BJ (cell line): Measurements from ENCODE around the gene COL6A1. TPM values are rescaled to one million over a fixed set of nuclear protein-coding genes. Genes with fewer than 3 reads are reported as not detected.

Experiments used
- CTCF ChIA-PET: fragments of 350-600 bp; formaldehyde crosslinking; extraction: SDS; loops from one replicate; lab custom pipeline; 2021; ENCODE audit warnings: antibody characterized with exemption, inconsistent platforms; lab: Yijun Ruan, JAX
- POLR2A ChIA-PET: fragments of 300-600 bp; sonication (Branson Sonifier 250); formaldehyde crosslinking; extraction: SDS; loops from one replicate; lab custom pipeline; 2021; ENCODE audit warnings: antibody characterized with exemption; lab: Charles Lee
- DNase-seq: peaks from one replicate; pipeline ENCODE4 v3.0.0-alpha.2; 2011; ENCODE audit warnings: low read depth
- H3K27me3 ChIP-seq: 2 replicates; pipeline ENCODE4 v1.6.0; 2011; ENCODE audit warnings: low read length; ENCODE audit not compliant: control insufficient read depth, insufficient read depth
- H3K36me3 ChIP-seq: 2 replicates; pipeline ENCODE4 v1.5.1; 2011; ENCODE audit warnings: low read length; ENCODE audit not compliant: control insufficient read depth, insufficient read depth
- H3K4me3 ChIP-seq: 2 replicates; pipeline ENCODE4 v1.5.1; 2011; ENCODE audit warnings: low read depth, mild to moderate bottlenecking, control low read depth, low read length
- polyA plus RNA-seq: library from polyadenylated mRNA; depleted of rRNA; stranded (reverse); fragments of >200 nt; gene quantifications from 2 replicates; pipeline ENCODE4 v1.2.3, GENCODE V29; 2011
- TF ChIP-seq, protein P1 (sequence below): IDR thresholded peaks from 2 replicates; pipeline ENCODE4 v1.5.1; 2011; ENCODE audit warnings: low read depth, mild to moderate bottlenecking, control low read depth, inconsistent platforms, low read length, moderate library complexity; ENCODE audit not compliant: insufficient read depth

Gene COL6A1
- polyA plus RNA-seq, 1 experiment = 672 TPM

DNA sequence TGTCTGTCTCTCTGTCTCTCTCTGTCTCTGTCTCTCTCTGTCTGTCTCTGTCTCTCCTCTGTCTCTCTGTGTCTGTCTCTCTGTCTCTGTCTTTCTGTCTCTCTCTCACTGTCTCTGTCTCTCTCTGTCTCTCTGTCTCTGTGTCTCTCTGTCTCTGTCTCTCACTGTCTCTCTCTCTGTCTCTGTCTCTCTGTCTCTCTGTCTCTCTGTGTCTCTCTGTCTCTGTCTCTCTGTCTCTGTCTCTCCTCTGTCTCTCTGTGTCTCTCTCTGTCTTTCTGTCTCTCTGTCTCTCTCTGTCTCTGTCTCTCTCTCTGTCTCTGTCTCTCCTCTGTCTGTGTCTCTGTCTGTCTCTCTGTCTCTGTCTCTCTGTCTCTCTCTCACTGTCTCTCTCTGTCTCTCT is 873 bp upstream of the COL6A1 start:
- TF ChIP-seq, protein P1, sequence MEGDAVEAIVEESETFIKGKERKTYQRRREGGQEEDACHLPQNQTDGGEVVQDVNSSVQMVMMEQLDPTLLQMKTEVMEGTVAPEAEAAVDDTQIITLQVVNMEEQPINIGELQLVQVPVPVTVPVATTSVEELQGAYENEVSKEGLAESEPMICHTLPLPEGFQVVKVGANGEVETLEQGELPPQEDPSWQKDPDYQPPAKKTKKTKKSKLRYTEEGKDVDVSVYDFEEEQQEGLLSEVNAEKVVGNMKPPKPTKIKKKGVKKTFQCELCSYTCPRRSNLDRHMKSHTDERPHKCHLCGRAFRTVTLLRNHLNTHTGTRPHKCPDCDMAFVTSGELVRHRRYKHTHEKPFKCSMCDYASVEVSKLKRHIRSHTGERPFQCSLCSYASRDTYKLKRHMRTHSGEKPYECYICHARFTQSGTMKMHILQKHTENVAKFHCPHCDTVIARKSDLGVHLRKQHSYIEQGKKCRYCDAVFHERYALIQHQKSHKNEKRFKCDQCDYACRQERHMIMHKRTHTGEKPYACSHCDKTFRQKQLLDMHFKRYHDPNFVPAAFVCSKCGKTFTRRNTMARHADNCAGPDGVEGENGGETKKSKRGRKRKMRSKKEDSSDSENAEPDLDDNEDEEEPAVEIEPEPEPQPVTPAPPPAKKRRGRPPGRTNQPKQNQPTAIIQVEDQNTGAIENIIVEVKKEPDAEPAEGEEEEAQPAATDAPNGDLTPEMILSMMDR = no peak
- Histone ChIP-seq H3K4me3 (peak overlapping the region; percentile 42; the same call in 1 of the 2 replicates), H3K36me3 (peaks cover 23% of the 10 kb centered on the region), H3K27me3 (no peaks in the 10 kb centered on the region)
- ChIA-PET POLR2A (no interaction called here), CTCF (no interaction called here)
- no peak for DNase-seq

DNA sequence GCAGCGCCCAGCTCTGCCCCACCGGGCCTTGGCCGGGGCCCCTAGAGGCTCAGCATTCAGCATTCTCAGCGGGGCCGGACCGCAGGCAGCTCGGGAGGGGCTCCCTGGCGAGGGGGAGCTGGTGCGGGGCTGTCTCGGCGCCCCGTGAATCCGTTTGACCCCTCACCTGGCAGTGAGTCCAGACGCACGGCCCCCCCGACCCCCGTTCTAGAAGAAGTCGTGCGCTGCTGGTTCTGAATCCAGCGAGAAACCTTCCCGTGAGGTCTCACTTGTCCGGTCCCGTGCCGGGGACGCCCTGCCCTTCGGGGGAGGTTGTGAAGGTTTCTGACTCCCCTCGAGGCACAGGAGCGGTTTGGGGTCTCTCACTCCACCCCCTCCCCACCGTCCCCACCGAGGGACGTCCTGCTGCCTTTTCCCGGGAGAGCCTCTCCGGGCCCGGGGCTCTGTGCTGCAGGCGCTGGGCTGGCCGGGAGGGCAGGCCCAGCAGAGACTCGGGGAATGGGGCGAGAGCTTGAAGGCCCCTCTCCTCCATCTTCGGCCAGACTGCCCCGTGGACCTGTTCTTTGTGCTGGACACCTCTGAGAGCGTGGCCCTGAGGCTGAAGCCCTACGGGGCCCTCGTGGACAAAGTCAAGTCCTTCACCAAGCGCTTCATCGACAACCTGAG is 655 bp downstream of the COL6A1 start:
- ChIA-PET POLR2A (interaction anchor here (0.6 to 0.7 kb wide), 2 partner anchors 9 to 12 kb away, joined by 4 to 6 read pairs; no protein-coding TSS in a partner anchor), CTCF (interaction anchor here (0.8 to 1.8 kb wide), 2 partner anchors 10 to 11 kb away, joined by 3 to 11 read pairs; no protein-coding TSS in a partner anchor)
- H3K27me3 ChIP-seq = no peaks in the 10 kb centered on the region
- TF ChIP-seq, protein P1 = no peak
- H3K36me3 ChIP-seq = peaks cover 39% of the 10 kb centered on the region
- peak overlapping the region; percentile 98 for H3K4me3 ChIP-seq
- no peak for DNase-seq

DNA sequence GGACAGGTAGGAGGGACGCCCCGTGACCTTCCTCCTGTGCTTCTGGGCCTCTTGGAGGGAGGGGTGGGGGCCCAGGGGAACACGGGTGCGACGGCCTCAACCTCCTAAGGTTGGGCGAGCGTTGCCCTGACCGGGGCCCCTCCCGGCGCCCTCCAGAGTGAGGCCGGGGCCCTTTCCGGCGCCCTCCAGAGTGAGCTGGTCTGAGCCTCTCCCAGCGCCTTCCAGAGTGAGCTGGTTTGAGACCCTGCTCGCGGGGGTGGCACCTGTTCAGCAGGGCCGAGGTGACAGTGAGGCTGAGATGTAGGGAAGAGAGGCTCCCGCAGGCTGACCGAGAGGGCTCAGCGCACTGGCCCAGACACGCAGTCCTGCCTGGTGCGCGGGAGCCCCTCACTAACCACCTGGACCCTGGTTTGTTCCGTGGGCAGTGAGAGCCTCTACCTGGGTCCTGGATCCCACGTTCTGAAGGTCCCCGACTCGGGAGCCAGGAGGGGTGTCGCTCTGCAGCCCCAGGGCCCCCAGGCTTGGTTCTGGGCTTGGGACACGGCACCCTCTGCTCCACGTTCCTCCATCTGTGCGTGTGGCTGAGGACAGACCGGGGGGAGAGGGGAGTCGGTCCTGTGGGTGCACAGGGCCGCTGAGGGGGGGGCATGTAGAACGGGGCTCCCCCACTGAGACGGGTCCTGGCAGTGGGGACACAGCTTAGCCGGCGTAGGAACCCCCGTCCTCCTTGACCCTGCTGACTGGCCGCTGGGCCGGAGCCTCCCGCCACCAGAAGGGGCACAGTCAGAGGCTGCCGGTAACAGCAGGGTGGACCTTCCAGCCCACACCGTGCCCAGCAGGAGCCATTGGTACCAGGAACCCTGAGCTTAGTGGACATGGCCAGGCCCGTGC is 1.4 kb downstream of the COL6A1 start:
- TF ChIP-seq, protein P1 = 0 out of 2 replicates have a peak, but pooled peaks have one; percentile 15
- ChIA-PET CTCF (interaction anchor here (0.8 to 1.8 kb wide), 3 partner anchors 9 to 11 kb away, joined by 3 to 11 read pairs (median 3); no protein-coding TSS in a partner anchor), POLR2A (interaction anchor here (0.7 to 1.4 kb wide), 3 partner anchors 10 to 143 kb away, joined by 3 to 4 read pairs (median 4); no protein-coding TSS in a partner anchor)
- no peak for DNase-seq
- Histone ChIP-seq H3K4me3 (peak overlapping the region; percentile 98), H3K27me3 (no peaks in the 10 kb centered on the region), H3K36me3 (peaks cover 42% of the 10 kb centered on the region)

DNA sequence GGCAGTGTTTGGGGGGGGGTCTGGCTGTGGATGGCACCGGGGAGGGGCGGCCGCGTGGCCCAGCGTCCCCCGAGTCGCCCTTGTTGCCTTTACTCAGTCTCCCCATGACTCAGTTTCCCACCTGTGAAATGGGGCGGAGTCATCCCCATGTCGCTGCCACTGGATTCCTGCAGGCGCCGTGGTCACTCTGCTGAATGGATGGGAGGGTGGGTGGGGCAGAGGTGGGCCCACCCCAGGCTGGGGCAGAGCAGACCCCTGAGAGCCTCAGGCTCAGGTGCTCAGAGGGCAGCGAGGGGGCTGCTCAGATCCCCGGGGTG is 2.0 kb downstream of the COL6A1 start:
- CTCF ChIA-PET = interaction anchor here (1.1 kb wide), 1 partner anchor 10 kb away, joined by 3 read pairs; no protein-coding TSS in a partner anchor
- peak overlapping the region; percentile 98 for H3K4me3 ChIP-seq
- no peak for DNase-seq
- H3K36me3 ChIP-seq = peaks cover 43% of the 10 kb centered on the region
- TF ChIP-seq, protein P1 = no peak
- POLR2A ChIA-PET = interaction anchor here (0.7 to 1.4 kb wide), 2 partner anchors 10 to 143 kb away, joined by 3 to 4 read pairs; no protein-coding TSS in a partner anchor
- H3K27me3 ChIP-seq = no peaks in the 10 kb centered on the region
